NCI-H2029 (cell line): ENCODE results near the gene NPDC1.

ENCODE experiments used
- DNase-seq: peaks from one replicate; lab custom pipeline; 2025; lab: John Stamatoyannopoulos, UW

Gene NPDC1

GRCh38 chr9:137046088-137046787 lies at the start of gene NPDC1:
NPDC1 (minus strand) TSS chr9:137046177; CDS start chr9:137045989, 188 bp downstream.
- peak; percentile 82 for DNase-seq

GRCh38 chr9:137089232-137089947 lies 43.4 kb upstream of the NPDC1 start:
- no peak for DNase-seq

- no peak for DNase-seq
These were observed 42.1 kb upstream of the NPDC1 start for GRCh38 chr9:137088121-137088520.

- no peak for DNase-seq
These were observed 41.5 kb upstream of the NPDC1 start for GRCh38 chr9:137087409-137087925.

DNA sequence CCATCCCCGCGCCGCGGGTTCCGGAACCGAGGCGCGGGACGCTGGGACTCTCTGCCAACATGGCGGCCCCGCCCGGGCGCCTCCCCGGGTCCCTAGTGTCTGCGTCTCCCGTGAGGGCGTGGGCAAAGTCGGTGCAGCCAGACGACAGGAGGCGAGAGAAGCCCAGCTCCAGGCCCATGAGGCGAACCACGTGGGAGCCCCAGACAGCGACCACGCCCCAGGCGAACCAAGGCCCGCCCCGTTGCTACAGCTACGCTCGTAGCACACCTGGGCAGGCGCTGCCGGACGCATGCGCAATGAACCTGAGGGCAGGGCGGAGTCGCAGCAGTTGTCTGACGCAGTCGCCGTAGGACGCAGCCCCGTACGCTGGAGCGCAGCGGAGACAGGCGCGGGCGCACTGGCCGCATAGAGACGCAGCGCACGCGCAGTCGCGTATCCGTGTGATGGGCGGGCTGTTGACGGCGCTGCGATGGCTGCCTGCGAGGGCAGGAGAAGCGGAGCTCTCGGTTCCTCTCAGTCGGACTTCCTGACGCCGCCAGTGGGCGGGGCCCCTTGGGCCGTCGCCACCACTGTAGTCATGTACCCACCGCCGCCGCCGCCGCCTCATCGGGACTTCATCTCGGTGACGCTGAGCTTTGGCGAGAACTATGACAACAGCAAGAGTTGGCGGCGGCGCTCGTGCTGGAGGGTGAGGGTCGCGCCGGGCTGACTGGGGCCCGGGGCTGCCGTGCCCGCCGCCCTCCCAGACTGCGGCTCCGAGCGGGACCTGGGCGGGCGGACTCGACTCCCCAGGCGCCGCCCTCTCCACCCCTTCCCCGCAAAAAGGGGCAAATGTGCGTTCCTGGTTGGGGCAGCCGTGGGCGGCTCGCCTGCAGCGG lies 40.8 kb upstream of the NPDC1 start, which contains the start of gene MAN1B1:
TSS of gene MAN1B1 (plus strand) at position 455 of the 878 bp plus-strand sequence. CDS start at position 470, 15 bp downstream.
- DNase-seq, result peak; percentile 99

DNA sequence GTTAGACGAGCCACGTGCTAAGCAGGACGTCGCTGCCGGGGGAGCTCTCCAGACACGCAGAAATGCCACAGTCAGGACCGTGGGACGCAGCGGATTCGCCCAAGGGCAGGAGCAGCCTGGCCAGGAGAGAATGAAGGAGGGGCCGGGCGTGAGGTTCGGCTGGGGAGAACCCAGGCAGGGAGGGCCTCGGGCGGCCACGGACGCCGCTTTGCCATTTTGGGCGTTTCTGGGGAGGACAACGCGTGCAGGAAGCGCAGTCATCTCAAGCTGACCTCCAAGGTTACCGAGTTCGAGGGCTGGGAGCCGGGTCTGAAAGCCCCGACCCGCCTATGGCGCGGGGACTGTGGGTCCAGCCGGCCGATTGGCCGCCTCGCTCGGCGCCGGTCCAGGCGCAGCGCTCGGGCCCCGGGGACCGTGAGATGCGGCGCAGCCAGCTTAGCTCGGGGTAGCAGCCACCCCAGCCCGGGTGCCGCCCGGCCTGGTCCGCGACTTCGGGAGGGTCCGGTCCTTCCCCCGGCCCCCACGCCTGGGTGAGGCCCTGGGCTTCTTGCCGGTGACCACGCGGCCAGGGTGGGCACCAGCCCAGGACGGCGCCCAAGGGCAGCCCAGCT lies 40.0 kb upstream of the NPDC1 start:
- DNase-seq, result no peak

DNA sequence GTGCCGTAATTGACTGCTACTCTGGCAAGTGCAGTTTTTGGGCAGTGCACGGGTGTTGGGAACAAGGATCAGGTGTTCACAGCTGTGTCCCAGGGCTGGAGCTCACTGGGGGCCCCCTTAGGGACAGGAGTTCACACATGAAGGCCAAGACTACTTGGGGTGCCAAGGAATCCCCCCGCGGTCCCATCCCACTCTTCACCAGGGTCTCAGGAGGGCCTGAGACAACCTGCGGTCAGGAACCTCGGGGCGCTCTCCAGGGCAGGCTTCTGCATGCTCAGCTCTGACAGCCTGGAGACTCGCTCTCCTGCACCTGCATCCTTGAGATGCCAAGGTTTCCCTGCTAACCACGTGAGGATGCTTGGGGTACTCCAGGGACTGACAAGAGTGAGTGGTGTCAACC lies 38.5 kb upstream of the NPDC1 start:
- DNase-seq, result no peak

GRCh38 chr9:137083394-137084004 lies 37.5 kb upstream of the NPDC1 start:
- DNase-seq, result no peak

DNA sequence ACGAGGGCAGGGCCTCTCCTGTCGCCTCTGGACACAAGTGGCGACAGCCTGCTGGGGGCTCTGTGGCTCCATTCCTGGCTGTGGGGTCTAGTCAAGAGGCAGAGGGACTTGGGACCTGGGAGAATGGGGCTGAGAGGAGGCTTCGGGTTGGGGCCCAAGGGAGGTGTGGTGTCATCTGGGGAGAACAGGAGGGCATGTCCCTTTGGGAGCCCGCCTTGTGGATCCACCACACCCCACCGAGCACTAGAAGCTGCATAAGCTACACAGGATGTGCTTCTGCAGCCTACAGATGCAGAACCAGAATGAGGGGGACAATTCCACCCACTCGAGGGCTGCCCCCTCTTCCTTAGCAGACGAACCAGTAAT lies 36.9 kb upstream of the NPDC1 start:
- no peak for DNase-seq

GRCh38 chr9:137082222-137082924 lies 36.4 kb upstream of the NPDC1 start:
- DNase-seq, result no peak

GRCh38 chr9:137080260-137081122 lies 34.5 kb upstream of the NPDC1 start:
- no peak for DNase-seq

DNA sequence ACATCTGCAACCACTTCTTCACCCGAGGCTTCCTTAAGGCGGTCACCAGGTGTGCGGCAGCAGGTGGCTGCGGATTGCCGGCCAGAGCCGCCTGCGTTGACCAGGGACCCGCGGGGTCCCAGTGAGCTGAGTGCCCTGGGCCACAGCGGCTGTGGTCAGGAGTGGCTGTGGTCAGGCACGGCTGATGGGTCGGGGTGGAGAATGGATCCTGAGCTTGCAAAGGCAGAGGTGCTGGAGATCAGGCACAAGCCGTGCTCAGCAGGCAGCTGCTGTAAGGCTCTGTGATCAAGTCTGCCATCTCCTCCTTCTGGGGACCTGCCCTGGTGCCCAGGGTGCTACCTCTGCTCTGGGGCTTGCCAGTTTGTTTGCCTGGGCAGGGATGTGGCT lies 33.4 kb upstream of the NPDC1 start:
- DNase-seq, result no peak

DNA sequence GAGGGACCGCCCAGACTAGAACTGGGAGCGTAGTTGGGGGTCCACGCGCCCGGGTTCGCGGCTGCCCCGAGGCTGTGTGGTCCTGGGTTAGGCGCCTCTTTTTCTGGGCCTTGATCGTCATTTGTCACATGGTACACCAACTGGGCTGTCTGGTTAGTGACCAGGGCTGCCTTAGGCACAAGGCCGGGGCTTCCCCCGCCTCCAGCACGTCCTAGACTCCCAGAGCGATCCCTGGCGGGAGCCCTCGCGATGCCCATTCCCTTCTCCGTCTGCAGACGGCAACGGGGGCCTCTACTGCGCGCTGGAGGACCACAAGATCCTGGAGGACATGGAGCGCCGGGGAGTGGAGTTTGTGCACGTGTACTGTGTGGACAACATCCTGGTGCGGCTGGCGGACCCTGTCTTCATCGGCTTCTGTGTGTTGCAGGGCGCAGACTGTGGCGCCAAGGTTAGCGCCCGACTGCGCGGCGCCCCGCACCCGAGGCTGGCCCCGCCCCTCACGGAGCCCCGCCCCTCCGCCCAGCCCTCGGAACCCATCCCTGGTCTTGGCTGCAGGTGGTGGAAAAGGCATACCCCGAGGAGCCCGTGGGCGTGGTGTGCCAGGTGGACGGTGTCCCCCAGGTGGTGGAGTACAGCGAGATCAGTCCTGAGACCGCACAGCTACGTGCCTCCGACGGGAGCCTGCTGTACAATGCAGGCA lies 32.9 kb upstream of the NPDC1 start:
- DNase-seq, result no peak

DNA sequence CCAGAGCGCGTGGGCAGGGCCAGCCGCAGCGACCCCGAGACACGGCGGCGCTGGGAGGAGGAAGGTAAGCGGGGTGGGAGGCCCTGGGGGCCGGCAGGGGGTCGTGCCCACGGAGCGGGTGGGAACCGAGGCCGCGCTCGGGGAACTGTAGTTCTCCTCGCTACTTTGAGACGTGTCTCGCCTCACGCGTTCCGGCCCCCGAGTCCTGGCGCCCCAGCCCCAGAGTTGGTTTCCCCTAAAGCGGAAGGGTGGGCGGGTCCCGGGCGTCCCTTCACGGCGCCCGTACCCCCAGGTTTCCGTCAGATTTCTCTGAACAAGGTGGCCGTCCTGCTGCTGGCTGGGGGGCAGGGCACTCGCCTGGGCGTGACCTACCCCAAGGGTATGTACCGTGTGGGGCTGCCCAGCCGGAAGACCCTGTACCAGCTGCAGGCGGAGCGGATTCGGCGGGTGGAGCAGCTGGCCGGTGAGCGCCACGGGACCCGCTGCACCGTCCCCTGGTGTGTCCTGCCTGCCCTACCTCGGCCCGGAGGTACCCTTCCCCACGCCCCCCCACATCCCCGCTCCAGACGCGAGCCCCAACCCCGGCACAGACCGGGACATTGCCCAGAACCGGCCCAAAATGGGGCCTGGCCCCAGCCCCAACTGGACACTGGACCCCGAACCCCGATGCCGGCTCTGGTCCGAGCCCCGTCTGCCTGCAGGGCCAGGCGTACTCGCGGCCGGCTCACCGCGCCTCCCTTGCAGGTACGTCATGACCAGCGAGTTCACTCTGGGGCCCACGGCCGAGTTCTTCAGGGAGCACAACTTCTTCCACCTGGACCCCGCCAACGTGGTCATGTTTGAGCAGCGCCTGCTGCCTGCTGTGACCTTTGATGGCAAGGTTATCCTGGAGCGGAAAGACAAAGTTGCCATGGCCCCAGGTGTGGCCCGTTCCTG lies 32.0 kb upstream of the NPDC1 start:
- DNase-seq, result no peak

DNA sequence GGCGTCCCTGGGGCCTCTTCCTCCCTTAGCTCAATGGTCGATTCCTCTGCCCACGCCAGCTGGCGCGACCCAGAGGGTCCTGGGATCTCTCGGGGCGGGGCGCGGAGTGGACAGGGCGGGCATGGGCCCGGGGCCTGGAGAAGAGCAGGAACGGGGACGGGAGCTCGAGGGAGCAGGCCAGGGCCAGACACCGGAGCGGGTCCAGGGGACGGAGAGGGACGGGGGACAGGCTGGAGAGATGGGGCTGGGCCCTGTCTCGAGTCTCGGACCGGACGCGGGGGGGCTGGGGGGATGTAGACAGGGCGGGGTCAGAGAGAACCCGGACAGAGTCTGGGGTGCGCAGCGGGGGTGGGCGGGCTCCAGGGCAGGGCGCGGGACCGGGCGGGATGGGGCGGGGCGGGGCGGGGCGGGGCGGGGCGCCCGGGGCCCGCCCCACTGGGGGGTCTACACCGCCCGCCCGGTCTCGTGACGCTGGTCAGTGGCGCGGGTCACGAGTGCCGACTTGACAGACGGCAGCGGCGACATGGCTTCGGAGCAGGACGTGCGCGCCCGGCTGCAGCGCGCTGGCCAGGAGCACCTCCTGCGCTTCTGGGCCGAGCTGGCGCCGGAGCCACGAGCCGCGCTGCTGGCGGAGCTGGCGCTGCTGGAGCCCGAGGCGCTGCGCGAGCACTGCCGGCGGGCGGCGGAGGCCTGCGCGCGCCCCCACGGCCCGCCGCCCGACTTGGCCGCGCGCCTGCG lies 31.2 kb upstream of the NPDC1 start, which contains the start of gene UAP1L1:
TSS of gene UAP1L1 (plus strand) at position 508 of the 738 bp plus-strand sequence. CDS start at position 524, 16 bp downstream.
- DNase-seq, result peak; percentile 21

- no peak for DNase-seq
These were observed 30.6 kb upstream of the NPDC1 start for GRCh38 chr9:137076636-137077009.

DNA sequence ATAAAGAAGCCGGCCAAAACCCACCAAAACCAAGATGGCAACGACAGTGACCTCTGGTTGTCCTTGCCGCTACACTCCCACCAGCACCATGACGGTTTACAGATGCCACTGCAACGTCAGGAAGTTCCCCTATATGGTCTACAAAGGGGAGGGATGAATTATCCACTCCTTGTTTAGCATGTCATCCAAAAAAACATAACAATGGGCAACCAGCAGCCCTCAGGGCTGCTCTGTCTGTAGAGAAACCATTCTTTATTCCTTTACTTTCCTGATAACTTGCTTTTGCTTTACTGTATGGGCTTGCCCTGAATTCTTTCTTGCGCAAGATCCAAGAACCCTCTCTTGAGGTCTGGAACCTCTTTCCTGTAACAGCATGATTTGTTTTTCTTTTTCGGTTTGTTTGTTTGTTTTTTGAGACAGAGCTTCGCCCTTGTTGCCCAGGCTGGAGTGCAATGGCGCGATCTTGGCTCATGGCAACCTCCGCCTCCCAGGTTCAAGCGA lies 29.3 kb upstream of the NPDC1 start:
- DNase-seq, result no peak
